Activated T-helper 17 cell treated with anti-CD3 and anti-CD28 coated beads, Interleukin-2, amount 50 U/mL, for 72 hours (primary cell): ENCODE measurements around the gene PTPA. TPM values are rescaled to one million over a fixed set of nuclear protein-coding genes. Genes with fewer than 3 reads are reported as not detected.
"Not testable (repeated sequence)": the region's sequence is repeated elsewhere in the genome, so short reads cannot be mapped to it uniquely, and the experiment has no call there.

Experiments used
- ATAC-seq: fragments of 150-1000 bp; cut with Tn5 transposase; replicated peaks from 2 replicates; pipeline ENCODE4 v1.10.0; 2021; ENCODE audit warnings: mild to moderate bottlenecking, moderate library complexity
- H3K27ac Mint-ChIP-seq: one replicate; pipeline ENCODE4 v1.8.0; 2022; ENCODE audit warnings: mixed read lengths
- H3K27me3 Mint-ChIP-seq: one replicate; pipeline ENCODE4 v1.8.0; 2022; ENCODE audit warnings: mixed read lengths
- H3K36me3 Mint-ChIP-seq: one replicate; pipeline ENCODE4 v1.8.0; 2022; ENCODE audit warnings: low read depth, mild to moderate bottlenecking, mixed read lengths
- H3K4me1 Mint-ChIP-seq: one replicate; pipeline ENCODE4 v1.8.0; 2022; ENCODE audit warnings: mixed read lengths
- H3K4me3 Mint-ChIP-seq: one replicate; pipeline ENCODE4 v1.8.0; 2022; ENCODE audit warnings: mild to moderate bottlenecking, mixed read lengths
- H3K9me3 Mint-ChIP-seq: one replicate; pipeline ENCODE4 v1.8.0; 2022; ENCODE audit warnings: mixed read lengths
- total RNA-seq, 2 donors: library from RNA; stranded (reverse); gene quantifications; one replicate each; pipeline ENCODE4 v1.2.3, GENCODE V29; 2022

PTPA gene
- total RNA-seq, 2 donors from 2014 or later: 77.9 to 131 TPM

DNA sequence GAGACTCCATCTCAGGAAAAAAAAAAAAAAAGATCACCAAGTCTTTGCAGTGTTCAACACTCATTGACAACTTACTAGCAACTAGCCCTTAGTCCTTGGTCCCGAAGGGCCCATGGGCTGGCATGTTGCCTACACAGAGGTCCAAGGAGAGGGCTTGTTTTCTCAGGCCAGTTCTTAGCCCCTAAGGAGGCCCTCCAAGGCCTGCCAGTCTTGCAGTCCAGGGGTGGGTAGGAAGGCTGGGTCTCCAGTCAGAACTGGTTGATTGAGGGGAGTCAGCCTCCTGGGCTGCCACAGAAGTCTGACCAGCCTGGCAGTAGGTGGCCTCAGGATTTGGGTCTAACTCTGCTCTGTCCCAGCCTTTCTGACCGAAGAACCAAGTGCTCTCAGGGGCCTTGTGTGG lies 34.1 kb downstream of the PTPA start:
- H3K4me1 Mint-ChIP-seq: peaks cover under 1% of the 10 kb centered on the region
- no peak for ATAC-seq
- no peak overlapping the region for H3K27ac Mint-ChIP-seq
- H3K4me3 Mint-ChIP-seq: no peak overlapping the region
- H3K9me3 Mint-ChIP-seq: no peaks in the 10 kb centered on the region
- H3K36me3 Mint-ChIP-seq: peaks cover 18% of the 10 kb centered on the region
- H3K27me3 Mint-ChIP-seq: no peaks in the 10 kb centered on the region

DNA sequence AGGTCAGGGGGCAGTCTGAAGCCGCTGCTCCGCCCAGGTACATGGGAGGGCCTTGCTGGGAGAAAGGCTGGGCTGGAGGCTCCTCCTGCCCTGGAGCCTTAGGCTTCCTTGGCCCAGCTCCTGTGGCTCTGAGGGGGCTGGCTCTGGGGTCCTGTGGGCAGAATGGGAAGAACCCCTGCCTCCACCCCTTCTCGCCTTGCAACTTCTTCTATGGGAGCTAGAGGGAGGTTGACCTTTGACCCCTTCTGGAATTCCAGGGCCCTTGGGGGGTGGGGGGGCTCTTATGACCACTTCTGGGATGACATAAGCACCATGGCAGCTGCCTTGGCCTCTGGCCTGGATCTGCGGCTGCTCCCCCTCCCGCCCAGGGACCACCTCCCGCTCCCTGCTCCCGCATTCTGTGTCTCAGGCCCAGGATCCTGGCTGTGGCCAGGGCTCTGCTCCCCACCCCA lies 34.7 kb downstream of the PTPA start:
- H3K4me1 Mint-ChIP-seq: no peaks in the 10 kb centered on the region
- no peak for ATAC-seq
- no peak overlapping the region for H3K4me3 Mint-ChIP-seq
- H3K9me3 Mint-ChIP-seq: no peaks in the 10 kb centered on the region
- no peaks in the 10 kb centered on the region for H3K27me3 Mint-ChIP-seq
- peaks cover 18% of the 10 kb centered on the region for H3K36me3 Mint-ChIP-seq
- H3K27ac Mint-ChIP-seq: peak overlapping the region; percentile 78

DNA sequence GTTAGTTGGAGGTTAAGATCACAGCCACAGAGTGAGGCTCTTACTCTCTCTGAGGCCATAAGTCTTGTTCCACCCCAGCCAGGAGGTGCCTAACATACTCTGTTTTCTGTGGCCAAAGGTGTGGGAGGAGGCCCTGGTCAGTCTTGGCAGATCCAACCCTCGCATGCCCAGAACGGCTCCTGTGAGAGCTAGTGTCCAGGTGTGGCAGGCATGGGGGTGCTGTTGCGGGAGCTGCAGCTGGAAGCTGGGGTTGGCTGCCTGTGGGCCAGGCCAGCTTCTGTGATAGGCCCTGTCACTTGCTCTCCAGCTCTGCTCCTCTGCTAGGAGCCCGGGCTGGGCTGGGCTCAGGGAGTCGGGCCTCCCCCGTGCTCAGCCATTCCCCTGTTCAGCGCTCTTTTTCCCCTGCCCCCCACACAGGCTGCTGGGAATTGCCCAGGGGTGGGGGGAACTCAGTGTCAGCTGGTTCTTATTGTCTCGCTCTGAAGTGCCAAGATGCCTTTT lies 35.3 kb downstream of the PTPA start:
- ATAC-seq: no peak
- Mint-ChIP-seq H3K9me3 (no peaks in the 10 kb centered on the region), H3K4me3 (no peak overlapping the region), H3K36me3 (peaks cover 18% of the 10 kb centered on the region), H3K27ac (peak overlapping the region; percentile 78), H3K4me1 (peaks cover under 1% of the 10 kb centered on the region), H3K27me3 (no peaks in the 10 kb centered on the region)

DNA sequence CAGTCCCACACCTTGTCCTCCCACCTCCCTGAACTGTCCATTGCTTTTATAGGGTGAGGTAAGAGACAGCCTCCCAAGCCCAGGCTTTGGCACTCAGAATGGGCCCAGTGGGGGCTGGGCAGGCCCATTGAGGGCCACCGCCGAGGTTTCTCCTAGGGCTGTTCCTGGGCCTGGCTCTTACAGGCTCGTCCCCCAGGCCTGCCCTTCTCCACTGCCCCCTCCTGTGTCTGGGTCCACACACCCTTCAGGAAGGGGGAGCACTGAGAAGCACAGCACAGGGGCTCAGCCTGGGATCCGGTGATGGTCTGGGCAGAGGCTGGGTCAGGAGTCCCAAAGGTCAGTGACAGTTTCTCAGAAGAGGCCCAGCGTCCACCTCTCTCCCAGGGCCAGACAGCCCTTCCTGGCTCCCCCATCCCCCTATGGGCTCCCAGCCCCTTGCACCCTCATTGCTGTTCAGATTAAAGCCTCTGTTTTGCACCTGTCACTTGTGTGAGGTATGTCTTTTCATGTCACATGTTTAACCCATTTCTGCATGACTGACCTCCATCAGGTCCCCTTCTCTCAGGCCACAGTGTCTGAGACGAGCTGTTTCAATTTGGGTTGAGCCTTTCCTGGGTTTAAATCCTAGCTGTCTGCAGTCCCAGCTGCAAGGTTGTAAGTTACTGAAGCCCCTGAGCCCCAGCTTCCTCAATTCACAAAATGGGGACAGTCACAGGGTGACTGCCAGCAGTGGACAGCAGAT lies 37.4 kb downstream of the PTPA start:
- ATAC-seq: no peak
- no peaks in the 10 kb centered on the region for H3K9me3 Mint-ChIP-seq
- peaks cover 7% of the 10 kb centered on the region for H3K36me3 Mint-ChIP-seq
- H3K27me3 Mint-ChIP-seq: no peaks in the 10 kb centered on the region
- H3K4me1 Mint-ChIP-seq: peaks cover 5% of the 10 kb centered on the region
- H3K4me3 Mint-ChIP-seq: no peak overlapping the region
- H3K27ac Mint-ChIP-seq: peak overlapping the region; percentile 68

DNA sequence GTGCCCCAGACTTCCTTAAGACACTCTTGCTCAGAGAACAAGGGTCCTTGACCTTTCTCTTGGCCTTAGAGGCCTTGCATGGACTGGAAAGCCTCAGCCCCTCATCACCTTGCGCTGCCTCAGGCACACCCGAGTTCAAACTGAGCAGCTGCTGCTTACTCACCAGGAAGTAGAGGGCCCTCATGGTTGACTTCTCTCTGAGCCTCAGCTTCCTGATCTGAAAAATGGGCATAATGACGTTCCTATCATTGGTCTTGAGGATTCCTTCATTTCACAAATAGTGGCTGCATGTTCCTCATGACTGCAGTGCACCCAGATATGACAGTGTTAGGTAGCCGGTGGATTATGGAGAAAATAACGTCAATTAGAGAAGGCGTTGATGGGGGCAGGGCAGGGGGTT lies 38.2 kb downstream of the PTPA start:
- H3K4me1 Mint-ChIP-seq: peaks cover 5% of the 10 kb centered on the region
- H3K27ac Mint-ChIP-seq: peak overlapping the region; percentile 68
- no peak for ATAC-seq
- H3K4me3 Mint-ChIP-seq: no peak overlapping the region
- no peaks in the 10 kb centered on the region for H3K27me3 Mint-ChIP-seq
- H3K36me3 Mint-ChIP-seq: no peaks in the 10 kb centered on the region
- no peaks in the 10 kb centered on the region for H3K9me3 Mint-ChIP-seq

DNA sequence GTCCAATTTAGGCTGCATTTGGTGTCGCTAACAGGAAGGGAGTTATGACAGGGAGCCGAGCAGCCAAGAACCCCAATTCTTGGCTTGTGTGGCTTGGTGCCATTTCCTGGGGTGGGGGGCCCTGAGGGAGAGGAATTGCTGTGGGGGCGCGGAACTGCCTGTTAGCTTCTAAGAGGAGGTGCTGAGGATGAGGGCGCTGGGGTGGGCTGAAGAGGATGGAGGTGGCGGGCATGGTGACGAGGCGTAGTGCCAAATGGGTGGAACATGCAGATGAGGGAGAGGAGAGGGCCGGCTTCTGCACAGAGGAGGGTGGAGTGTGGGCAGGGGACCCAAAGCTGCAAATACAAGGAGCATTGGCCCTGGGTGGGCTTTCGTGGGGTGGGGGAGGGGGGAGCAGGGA lies 38.9 kb downstream of the PTPA start:
- no peak overlapping the region for H3K4me3 Mint-ChIP-seq
- no peaks in the 10 kb centered on the region for H3K9me3 Mint-ChIP-seq
- H3K27me3 Mint-ChIP-seq: no peaks in the 10 kb centered on the region
- no peak for ATAC-seq
- peak overlapping the region; percentile 68 for H3K27ac Mint-ChIP-seq
- H3K4me1 Mint-ChIP-seq: peaks cover 5% of the 10 kb centered on the region
- no peaks in the 10 kb centered on the region for H3K36me3 Mint-ChIP-seq

DNA sequence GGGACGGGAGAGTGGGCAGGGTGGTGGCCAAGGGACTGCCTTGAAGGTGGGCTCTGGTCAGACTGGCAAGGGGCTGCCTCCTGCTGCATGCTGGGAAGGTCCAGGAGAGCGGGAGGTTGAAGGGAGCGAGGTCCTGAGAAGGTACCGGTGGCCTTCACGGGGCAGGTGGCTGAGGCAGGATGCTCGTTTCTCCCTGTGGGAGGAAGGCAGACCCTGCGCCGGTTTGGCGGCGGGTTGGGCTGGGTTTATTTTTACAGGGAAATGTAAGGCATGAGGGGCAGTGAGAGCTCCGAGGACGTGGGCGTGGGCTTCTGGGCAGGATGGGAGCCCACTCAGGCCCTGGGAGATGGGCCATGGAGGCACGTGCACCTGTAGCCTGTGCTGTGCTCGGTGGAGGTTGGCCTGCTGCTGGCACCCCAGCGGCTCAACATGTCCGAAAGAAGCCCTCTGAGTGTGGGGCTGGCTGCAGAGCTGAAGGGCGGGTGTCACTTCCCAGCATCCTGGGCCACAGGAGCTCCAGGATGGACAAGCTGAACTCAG lies 39.5 kb downstream of the PTPA start:
- H3K36me3 Mint-ChIP-seq: no peaks in the 10 kb centered on the region
- H3K4me1 Mint-ChIP-seq: peaks cover 5% of the 10 kb centered on the region
- ATAC-seq: no peak
- H3K9me3 Mint-ChIP-seq: no peaks in the 10 kb centered on the region
- peak overlapping the region; percentile 68 for H3K27ac Mint-ChIP-seq
- no peaks in the 10 kb centered on the region for H3K27me3 Mint-ChIP-seq
- no peak overlapping the region for H3K4me3 Mint-ChIP-seq

DNA sequence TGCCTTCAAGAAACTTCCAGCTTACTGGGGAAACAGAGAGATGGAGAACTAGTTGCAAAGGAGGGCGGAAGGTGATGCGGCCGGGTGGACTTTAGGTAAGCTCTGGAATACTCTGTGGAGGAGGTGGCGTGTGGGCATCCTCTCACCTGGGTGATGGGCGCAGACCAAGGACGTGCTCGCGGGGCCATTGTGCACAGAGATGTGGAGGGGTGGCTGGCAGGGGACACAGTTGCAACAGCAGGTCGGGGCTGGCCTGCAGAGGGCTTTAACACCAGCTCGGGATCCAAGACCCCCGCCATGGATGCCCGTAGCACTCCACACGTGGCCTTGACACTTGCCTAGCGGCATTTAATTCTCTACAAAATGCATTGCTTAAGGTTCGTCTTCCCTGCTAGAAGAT lies 40.3 kb downstream of the PTPA start:
- ATAC-seq: no peak
- Mint-ChIP-seq H3K36me3 (no peaks in the 10 kb centered on the region), H3K27ac (no peak overlapping the region), H3K4me1 (peaks cover 5% of the 10 kb centered on the region), H3K4me3 (no peak overlapping the region), H3K9me3 (no peaks in the 10 kb centered on the region), H3K27me3 (no peaks in the 10 kb centered on the region)

DNA sequence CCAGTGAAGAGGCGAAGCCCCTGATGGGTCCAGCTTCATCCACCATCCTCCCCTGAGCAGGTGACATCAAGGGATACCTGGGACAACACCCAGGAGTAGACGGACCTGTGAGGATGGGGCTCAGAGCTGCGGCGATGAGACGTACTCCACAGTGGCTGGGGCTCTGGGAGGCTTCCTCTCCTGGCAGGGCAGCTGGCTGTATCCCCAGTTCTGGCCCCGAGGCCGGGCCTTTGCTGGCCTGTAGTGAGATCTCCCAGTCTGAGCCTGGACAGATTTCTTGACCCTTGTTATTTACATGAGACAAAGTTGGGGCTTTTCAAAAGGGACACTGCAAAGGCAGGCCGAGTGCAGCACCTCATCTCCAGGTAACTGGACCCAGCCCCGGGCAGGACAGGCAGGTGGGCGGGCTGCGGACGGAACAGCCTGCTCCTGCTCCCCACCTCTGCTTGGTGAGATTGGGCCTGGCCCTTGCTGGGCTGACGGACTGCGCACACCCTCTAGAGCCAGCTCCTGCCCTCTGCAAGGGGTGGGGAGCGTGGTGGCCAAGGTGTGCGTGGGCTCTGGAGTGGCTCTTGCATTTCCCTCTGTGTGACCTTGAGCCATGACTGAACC lies 43.8 kb downstream of the PTPA start:
- Mint-ChIP-seq H3K36me3 (no peaks in the 10 kb centered on the region), H3K4me3 (no peak overlapping the region), H3K4me1 (peaks cover 5% of the 10 kb centered on the region), H3K9me3 (no peaks in the 10 kb centered on the region), H3K27me3 (no peaks in the 10 kb centered on the region), H3K27ac (no peak overlapping the region)
- no peak for ATAC-seq

DNA sequence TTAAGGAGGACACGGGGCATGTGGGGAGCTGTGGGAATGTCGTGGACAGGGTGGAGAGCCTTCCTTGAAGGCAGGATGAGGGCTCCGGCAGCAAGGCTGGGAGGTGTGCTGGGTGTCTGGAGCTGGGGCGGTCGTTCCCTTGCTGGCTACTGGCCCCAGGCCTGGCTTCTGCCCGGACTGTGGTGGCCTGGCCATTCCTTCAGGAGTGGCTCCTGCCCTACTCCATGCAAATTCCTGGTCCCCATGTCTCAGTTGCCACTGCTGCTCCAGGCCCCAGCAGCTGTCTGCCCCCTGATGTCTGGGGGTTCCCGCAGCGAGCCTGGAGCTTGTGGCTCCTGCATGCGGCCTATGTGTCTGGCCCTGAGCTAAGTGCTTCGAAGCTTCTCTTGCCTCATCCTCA lies 44.9 kb downstream of the PTPA start:
- H3K4me3 Mint-ChIP-seq: no peak overlapping the region
- H3K27me3 Mint-ChIP-seq: no peaks in the 10 kb centered on the region
- no peak for ATAC-seq
- no peaks in the 10 kb centered on the region for H3K36me3 Mint-ChIP-seq
- no peak overlapping the region for H3K27ac Mint-ChIP-seq
- H3K9me3 Mint-ChIP-seq: no peaks in the 10 kb centered on the region
- peaks cover 5% of the 10 kb centered on the region for H3K4me1 Mint-ChIP-seq

DNA sequence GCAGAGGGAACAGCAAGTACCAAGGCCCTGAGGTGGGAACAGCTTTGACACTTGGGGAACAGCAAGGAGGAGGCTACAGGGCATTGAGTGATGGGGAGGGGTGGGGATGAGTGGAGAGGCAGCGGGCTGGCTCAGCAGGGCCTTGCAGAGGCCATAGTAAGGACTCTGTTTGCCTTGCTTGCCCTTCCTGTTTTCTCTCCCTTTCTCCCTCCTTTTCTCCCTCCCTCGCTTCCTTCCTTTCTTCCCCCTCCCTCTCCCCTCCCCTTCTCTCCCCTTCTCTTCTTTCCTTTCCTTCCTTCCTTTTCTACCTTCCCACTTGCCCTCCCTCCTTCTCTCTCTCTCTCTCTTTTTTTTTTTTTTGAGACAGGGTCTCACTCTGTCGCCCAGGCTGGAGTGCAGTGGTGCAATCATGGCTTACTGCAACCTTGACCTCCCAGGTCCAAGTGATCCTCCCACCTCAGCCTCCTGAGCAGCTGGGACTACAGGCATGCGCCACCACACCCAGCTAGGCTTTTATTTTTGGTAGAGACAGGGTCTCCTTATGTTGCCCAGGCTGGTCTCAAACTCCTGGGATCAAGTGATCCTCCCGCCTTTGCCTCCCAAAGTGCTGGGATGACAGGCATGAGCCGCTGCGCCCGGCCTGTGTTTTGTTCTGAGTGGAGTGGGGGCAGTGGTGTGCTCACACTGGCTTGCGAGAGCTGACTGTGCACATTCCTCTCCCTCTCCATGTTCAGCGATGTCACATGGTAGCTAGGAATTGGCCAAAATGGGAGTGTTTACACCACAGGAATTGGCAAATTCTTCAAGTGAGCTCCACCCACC lies 49.7 kb downstream of the PTPA start:
- Mint-ChIP-seq H3K27ac (peak overlapping the region; percentile 83), H3K4me1 (no peaks in the 10 kb centered on the region), H3K9me3 (no peaks in the 10 kb centered on the region), H3K4me3 (no peak overlapping the region), H3K27me3 (no peaks in the 10 kb centered on the region), H3K36me3 (no peaks in the 10 kb centered on the region)
- no peak for ATAC-seq

DNA sequence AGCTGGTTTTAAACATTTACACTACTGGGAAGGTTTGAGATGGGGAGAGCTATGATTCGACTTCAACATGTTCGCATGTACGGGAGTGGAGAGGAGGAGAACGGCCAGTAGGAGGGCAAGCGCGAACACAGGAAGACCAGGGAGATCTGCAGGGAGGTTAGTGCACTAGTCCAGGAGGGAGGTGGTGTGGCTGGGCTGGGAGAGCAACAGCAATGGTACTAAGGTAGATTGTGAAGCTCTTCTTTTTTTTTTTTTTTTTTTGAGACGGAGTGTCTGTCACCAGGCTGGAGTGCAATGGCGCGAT lies 50.3 kb downstream of the PTPA start:
- no peaks in the 10 kb centered on the region for H3K4me1 Mint-ChIP-seq
- H3K9me3 Mint-ChIP-seq: no peaks in the 10 kb centered on the region
- H3K27me3 Mint-ChIP-seq: no peaks in the 10 kb centered on the region
- no peak overlapping the region for H3K4me3 Mint-ChIP-seq
- no peaks in the 10 kb centered on the region for H3K36me3 Mint-ChIP-seq
- peak overlapping the region; percentile 83 for H3K27ac Mint-ChIP-seq
- ATAC-seq: no peak

DNA sequence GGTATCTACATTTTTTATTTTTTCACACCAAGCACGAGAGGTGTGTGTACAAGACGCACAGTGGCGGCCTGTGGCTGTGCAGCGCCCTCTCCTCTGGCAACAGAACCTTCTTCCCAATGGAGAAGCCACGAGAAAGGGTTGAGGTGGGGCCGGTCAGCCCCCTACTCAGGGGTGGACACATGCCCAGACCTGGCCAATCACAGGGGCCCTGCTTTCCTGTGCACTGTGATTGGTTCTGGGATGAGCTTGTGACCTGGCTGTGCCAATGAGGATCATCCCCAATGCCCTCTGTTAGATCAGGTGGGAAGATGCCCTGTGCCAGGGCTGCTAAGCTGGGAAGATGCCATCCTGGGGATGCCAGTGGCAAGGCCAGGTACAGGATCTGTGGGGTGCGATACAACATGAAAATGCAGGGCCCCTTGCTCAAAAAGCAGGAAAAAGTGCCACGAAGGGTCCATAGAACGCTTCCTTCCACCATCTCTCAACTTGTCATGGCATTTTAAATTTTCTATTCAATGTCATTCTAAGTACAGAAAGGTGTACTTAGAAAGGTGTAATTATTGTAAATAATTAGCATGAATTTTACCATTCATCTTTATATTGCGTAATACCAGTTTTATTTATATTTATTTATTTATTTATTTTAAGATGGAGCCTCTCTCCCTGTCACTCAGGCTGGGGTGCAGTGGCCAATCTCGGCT lies 51.4 kb downstream of the PTPA start:
- ATAC-seq: no peak
- Mint-ChIP-seq H3K4me3 (no peak overlapping the region), H3K27me3 (no peaks in the 10 kb centered on the region)

DNA sequence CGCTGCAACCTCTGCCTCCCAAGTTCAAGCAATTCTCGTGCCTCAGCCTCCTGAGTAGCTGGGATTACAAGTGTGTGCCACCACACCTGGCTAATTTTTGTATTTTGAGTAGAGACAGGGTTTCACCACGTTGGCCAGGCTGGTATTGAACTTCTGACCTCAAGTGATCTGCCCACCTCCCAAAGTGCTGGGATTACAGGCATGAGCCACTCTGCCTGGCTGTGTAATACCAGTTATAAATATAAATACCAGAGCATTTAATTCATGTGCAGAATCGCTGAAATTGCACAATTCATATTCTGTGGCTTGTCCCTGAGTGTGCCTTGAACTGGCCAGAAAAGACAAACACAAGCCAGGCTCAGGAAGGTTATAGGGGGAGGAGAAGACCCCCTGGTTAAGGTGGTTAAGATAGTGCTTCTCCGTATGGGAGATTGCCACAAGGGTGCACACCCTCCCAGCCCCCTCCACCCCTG lies 52.0 kb downstream of the PTPA start:
- H3K27ac Mint-ChIP-seq, H3K4me1 Mint-ChIP-seq, H3K27me3 Mint-ChIP-seq, H3K9me3 Mint-ChIP-seq, ATAC-seq, H3K36me3 Mint-ChIP-seq, H3K4me3 Mint-ChIP-seq: not testable (repeated sequence)

More for the DNA sequence above, 51.4 kb downstream of the PTPA start:
- no peak overlapping the region for H3K27ac Mint-ChIP-seq
- H3K4me1 Mint-ChIP-seq: no peaks in the 10 kb centered on the region
- no peaks in the 10 kb centered on the region for H3K9me3 Mint-ChIP-seq
- H3K36me3 Mint-ChIP-seq: no peaks in the 10 kb centered on the region
